Measurements from ENCODE around the gene SLC7A11.

SLC7A11 gene

GRCh38 chr4:138161351-138161750 is 80.8 kb downstream of the SLC7A11 start:
- no peak for DNase-seq

DNA sequence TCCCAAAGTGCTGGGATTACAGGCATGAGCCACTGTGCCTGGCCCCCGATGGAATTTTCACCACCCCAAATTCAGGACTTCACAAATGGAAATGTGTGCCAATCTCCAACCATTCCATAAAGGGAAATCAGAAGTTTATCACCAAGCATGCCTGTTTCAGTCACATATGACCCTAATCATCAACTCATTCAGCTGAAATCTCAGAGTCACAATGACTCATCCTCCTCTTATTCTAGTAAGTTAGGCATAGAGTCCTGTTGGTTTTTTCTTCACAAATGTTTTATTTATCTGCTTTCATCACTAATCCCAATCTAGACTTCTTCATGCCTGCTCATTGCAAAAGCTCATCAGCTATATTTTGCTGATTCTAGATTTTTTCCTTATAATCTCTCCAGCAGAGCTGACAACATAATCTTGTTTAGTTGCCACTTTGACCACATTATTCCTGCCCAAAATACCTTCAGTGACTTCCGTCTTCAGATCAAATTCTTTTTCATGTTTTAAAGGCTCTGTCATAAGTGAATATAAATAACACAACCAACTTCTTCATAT is 83.3 kb downstream of the SLC7A11 start:
- DNase-seq, result no peak

DNA sequence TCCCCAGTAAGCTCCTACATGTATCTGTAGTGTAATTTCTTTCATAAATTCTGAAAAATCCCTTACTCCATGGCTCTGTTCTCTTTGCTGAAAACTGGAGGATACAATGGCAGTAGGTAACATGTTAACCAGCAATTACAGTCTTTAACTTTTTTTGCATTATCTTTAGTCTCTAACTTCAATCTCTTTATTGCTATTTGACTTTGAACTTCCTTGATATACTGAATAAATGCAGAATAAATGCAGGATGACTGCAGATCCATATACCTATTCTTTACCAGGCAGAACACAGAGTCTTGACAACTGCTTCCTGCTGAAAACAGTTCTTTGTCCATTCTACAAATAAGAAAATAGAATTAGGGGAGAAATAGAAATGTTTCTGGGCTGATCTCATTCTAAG is 101.3 kb downstream of the SLC7A11 start:
- no peak for DNase-seq

- no peak for DNase-seq
Measured at GRCh38 chr4:138138774-138139173, 103.4 kb downstream of the SLC7A11 start.

GRCh38 chr4:138135610-138136009 is 106.5 kb downstream of the SLC7A11 start:
- DNase-seq, result no peak

GRCh38 chr4:138118270-138118669 is 123.9 kb downstream of the SLC7A11 start:
- no peak for DNase-seq

DNA sequence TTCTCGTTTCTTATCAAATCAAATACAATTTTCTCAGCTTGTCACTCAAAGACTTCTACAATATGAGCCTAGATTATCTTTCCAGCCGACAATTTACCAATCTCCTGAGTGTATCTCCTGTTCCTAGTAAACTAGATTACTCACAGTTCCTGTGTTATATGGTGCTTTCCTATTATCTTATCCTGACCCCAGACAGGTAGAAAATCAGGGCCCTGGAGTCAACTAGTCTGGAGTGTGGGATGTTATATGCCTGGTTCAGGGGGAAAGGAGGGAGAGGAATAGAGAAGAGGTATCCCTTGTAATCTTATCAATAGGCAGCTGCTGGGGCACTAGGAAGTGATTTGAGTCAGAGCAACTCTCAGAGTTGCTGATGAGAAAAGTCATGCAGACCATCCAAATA is 127.1 kb downstream of the SLC7A11 start:
- no peak for DNase-seq

DNA sequence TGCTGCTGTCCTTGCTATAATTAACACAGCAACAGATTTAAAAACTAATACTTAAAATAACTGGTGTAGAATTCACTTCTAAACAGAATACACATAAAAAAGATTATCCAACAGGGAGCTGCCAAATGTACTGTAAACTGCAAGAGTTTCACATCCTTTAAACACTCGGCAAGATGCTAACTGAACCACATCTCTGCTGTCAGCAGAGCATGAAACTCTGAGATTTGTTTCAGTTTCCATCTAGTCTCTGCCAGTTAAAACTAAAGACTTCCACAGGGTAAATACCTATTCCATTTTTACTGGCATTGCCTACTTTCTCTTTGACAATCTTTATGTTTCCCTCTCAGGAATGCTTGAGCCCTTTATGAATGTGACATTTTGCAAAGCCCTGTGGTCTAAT is 127.7 kb downstream of the SLC7A11 start:
- no peak for DNase-seq
